Measurements from ENCODE around the gene CWC27.

Gene CWC27

GRCh38 chr5:65065001-65065511 lies 296.3 kb downstream of the CWC27 start:
- H3K27ac ChIP-seq (ENCODE audit: low read depth, low read length): no peak overlapping the region
- no peaks in the 10 kb centered on the region for H3K27me3 ChIP-seq (ENCODE audit: control insufficient read depth in 5 of 5, insufficient read depth in 4 of 5, low read length in 5 of 5)
- no peaks in the 10 kb centered on the region for H3K36me3 ChIP-seq (ENCODE audit: control insufficient read depth in 5 of 5, insufficient read depth in 5 of 5, low read length in 5 of 5)
- peaks cover 11 to 31% (median 22%) of the 10 kb centered on the region in 5 donors for H3K4me1 ChIP-seq (ENCODE audit: control insufficient read depth in 5 of 5, insufficient read depth in 5 of 5, low read length in 5 of 5)
- no peak overlapping the region for H3K9ac ChIP-seq (ENCODE audit: low read length in 5 of 5)
- H3K4me3 ChIP-seq (ENCODE audit: low read depth in 1 of 5, low read length in 5 of 5): no peak overlapping the region
- H3K9me3 ChIP-seq (ENCODE audit: control insufficient read depth in 5 of 5, low read length in 5 of 5): no peaks in the 10 kb centered on the region

GRCh38 chr5:65066387-65067146 lies 297.8 kb downstream of the CWC27 start:
- Histone ChIP-seq H3K36me3 (ENCODE audit: control insufficient read depth in 5 of 5, insufficient read depth in 5 of 5, low read length in 5 of 5) (no peaks in the 10 kb centered on the region), H3K9me3 (ENCODE audit: control insufficient read depth in 5 of 5, low read length in 5 of 5) (no peaks in the 10 kb centered on the region), H3K4me1 (ENCODE audit: control insufficient read depth in 5 of 5, insufficient read depth in 5 of 5, low read length in 5 of 5) (peaks cover 11 to 31% (median 22%) of the 10 kb centered on the region in 5 donors), H3K27ac (ENCODE audit: low read depth, low read length) (no peak overlapping the region), H3K4me3 (ENCODE audit: low read depth in 1 of 5, low read length in 5 of 5) (no peak overlapping the region), H3K27me3 (ENCODE audit: control insufficient read depth in 5 of 5, insufficient read depth in 4 of 5, low read length in 5 of 5) (no peaks in the 10 kb centered on the region), H3K9ac (ENCODE audit: low read length in 5 of 5) (no peak overlapping the region)

GRCh38 chr5:65067147-65067506 lies 298.4 kb downstream of the CWC27 start:
- Histone ChIP-seq H3K27me3 (ENCODE audit: control insufficient read depth in 5 of 5, insufficient read depth in 4 of 5, low read length in 5 of 5) (no peaks in the 10 kb centered on the region), H3K9ac (ENCODE audit: low read length in 5 of 5) (no peak overlapping the region), H3K27ac (ENCODE audit: low read depth, low read length) (no peak overlapping the region), H3K4me3 (ENCODE audit: low read depth in 1 of 5, low read length in 5 of 5) (no peak overlapping the region), H3K9me3 (ENCODE audit: control insufficient read depth in 5 of 5, low read length in 5 of 5) (no peaks in the 10 kb centered on the region), H3K36me3 (ENCODE audit: control insufficient read depth in 5 of 5, insufficient read depth in 5 of 5, low read length in 5 of 5) (no peaks in the 10 kb centered on the region), H3K4me1 (ENCODE audit: control insufficient read depth in 5 of 5, insufficient read depth in 5 of 5, low read length in 5 of 5) (peaks cover 9 to 30% (median 19%) of the 10 kb centered on the region in 5 donors)
